ENCODE results near the gene CLCN1. TPM values are rescaled to one million over a fixed set of nuclear protein-coding genes. Genes with fewer than 3 reads are reported as not detected.

Gene CLCN1
- total RNA-seq, 1 donor from 2014 or later = not detected

DNA sequence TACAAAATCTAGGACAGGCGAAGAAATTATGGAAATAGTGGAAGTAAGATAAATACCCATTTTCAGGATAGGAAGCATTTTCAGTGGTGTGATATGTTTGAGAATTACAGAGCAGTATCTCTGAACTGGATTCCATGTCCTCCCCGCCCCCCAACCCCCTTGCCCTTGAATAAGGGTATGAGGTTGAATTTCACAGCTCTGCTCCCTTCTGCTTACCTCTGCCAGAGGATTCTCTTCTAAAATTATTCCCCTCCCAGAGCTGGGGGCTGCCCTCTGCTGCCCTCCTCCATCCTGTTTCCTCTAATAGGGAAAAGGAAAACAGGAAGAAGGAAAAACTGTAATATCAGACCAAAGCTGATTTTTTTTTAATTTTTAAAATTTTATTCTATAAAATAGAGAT, 7.3 kb upstream of the CLCN1 start:
- Histone ChIP-seq H3K27ac (no peak overlapping the region), H3K9me3 (no peaks in the 10 kb centered on the region), H3K36me3 (peaks cover 0 to 45% of the 10 kb centered on the region in 2 donors), H3K4me1 (no peaks in the 10 kb centered on the region), H3K4me3 (no peak overlapping the region), H3K27me3 (no peaks in the 10 kb centered on the region)
- TF ChIP-seq POLR2A (IDR thresholded peaks at IDR 0.05) (no peak), POLR2AphosphoS5 (IDR thresholded peaks at IDR 0.05; ENCODE audit: insufficient read depth in 1 of 2, low read depth in 1 of 2) (no peak)
- TF ChIP-seq, protein P1, sequence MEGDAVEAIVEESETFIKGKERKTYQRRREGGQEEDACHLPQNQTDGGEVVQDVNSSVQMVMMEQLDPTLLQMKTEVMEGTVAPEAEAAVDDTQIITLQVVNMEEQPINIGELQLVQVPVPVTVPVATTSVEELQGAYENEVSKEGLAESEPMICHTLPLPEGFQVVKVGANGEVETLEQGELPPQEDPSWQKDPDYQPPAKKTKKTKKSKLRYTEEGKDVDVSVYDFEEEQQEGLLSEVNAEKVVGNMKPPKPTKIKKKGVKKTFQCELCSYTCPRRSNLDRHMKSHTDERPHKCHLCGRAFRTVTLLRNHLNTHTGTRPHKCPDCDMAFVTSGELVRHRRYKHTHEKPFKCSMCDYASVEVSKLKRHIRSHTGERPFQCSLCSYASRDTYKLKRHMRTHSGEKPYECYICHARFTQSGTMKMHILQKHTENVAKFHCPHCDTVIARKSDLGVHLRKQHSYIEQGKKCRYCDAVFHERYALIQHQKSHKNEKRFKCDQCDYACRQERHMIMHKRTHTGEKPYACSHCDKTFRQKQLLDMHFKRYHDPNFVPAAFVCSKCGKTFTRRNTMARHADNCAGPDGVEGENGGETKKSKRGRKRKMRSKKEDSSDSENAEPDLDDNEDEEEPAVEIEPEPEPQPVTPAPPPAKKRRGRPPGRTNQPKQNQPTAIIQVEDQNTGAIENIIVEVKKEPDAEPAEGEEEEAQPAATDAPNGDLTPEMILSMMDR (IDR thresholded peaks at IDR 0.05) = no peak
- intact Hi-C loops (cut with DNase I) = no loop called here
- DNase-seq (ENCODE audit: extremely low spot score in 2 of 2) = no peak

DNA sequence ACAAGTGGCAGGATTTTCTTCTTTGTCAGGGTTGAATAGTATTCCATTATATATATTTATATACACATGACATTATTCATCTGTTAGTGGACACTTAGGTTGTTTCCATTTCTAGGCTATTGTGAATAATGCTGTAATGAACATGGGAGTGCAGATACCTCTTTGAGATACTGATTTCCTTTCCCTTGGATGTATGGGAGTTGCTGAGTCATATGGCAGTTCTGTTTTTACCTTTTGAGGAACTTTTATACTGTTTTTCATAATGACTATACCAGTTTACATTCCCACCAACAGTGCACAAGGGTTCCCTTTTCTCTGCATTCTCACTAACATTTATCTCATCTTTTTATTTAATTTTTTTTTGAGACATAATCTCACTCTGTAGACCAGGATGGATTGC, 1.8 kb upstream of the CLCN1 start:
- intact Hi-C loops (cut with DNase I) = no loop called here
- Histone ChIP-seq H3K4me1 (peaks cover 10% of the 10 kb centered on the region), H3K9me3 (no peaks in the 10 kb centered on the region), H3K27ac (no peak overlapping the region), H3K4me3 (no peak overlapping the region), H3K27me3 (no peaks in the 10 kb centered on the region), H3K36me3 (no peaks in the 10 kb centered on the region)
- TF ChIP-seq, protein P1 (IDR thresholded peaks at IDR 0.05) = no peak
- no peak for DNase-seq (ENCODE audit: extremely low spot score in 2 of 2)

DNA sequence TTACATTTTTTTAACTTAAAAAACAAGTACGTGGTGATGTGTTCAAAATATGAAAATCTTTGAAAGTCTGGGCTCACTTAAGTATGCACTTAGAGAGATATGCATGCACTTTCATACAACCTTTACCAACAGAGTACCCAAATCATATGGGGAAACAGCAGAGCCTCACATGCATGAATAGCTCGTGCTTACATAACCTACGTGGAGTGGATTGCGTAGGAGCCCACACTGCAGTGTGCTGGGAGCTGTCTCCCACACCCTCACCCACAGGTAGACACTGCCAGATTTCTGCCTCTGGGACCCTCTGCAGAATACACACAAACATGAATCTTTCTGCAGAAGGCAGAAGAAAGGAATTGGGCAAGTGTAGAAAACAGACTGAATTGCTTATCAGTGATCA, 581 bp downstream of the CLCN1 start:
- no peaks in the 10 kb centered on the region for H3K27me3 ChIP-seq
- no peak for DNase-seq (ENCODE audit: extremely low spot score in 2 of 2)
- H3K9me3 ChIP-seq = no peaks in the 10 kb centered on the region
- TF ChIP-seq POLR2AphosphoS5 (IDR thresholded peaks at IDR 0.05; ENCODE audit: insufficient read depth in 1 of 2, low read depth in 1 of 2) (no peak), POLR2A (IDR thresholded peaks at IDR 0.05) (no peak)
- TF ChIP-seq, protein P1 (IDR thresholded peaks at IDR 0.05) = no peak
- no peak overlapping the region for H3K27ac ChIP-seq
- intact Hi-C loops (cut with DNase I) = no loop called here
- H3K36me3 ChIP-seq = no peaks in the 10 kb centered on the region
- H3K4me3 ChIP-seq = no peak overlapping the region
- peaks cover 15% of the 10 kb centered on the region for H3K4me1 ChIP-seq

DNA sequence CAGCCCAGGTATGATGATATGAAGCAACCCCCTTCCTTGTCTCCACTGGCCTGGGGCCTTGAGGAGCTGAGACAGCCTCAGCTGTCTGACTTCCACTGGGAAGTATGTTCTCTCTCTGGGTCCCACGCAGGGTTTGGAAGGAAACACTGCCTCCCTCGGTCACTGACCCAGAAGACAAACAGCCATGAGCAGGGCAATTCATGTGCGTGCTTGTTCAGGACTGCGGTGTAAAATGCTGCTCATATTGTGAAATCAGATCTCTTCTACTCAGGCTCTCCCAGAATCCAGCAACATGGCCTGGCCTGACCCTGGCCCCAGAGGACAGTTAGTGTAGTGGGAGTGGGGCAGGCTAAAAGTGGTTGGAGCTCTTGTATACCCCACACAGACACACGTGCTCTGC, 2.8 kb downstream of the CLCN1 start:
- Histone ChIP-seq H3K4me3 (no peak overlapping the region), H3K27ac (no peak overlapping the region), H3K27me3 (no peaks in the 10 kb centered on the region), H3K9me3 (no peaks in the 10 kb centered on the region), H3K4me1 (peaks cover 15% of the 10 kb centered on the region), H3K36me3 (no peaks in the 10 kb centered on the region)
- no peak for DNase-seq (ENCODE audit: extremely low spot score in 2 of 2)
- TF ChIP-seq, protein P1 (IDR thresholded peaks at IDR 0.05) = no peak
- TF ChIP-seq POLR2AphosphoS5 (IDR thresholded peaks at IDR 0.05; ENCODE audit: insufficient read depth in 1 of 2, low read depth in 1 of 2) = peak; percentile 13 to 24
- intact Hi-C loops (cut with DNase I) = no loop called here

- H3K4me1 ChIP-seq = peaks cover 15% of the 10 kb centered on the region
- no peak overlapping the region for H3K27ac ChIP-seq
- no peaks in the 10 kb centered on the region for H3K36me3 ChIP-seq
- no peak for DNase-seq (ENCODE audit: extremely low spot score in 2 of 2)
- intact Hi-C loops (cut with DNase I) = no loop called here
- no peak for TF ChIP-seq POLR2A (IDR thresholded peaks at IDR 0.05)
- TF ChIP-seq POLR2AphosphoS5 (IDR thresholded peaks at IDR 0.05; ENCODE audit: insufficient read depth in 1 of 2, low read depth in 1 of 2) = no peak
- TF ChIP-seq, protein P1 (IDR thresholded peaks at IDR 0.05) = no peak
- H3K27me3 ChIP-seq = no peaks in the 10 kb centered on the region
- H3K9me3 ChIP-seq = no peaks in the 10 kb centered on the region
- no peak overlapping the region for H3K4me3 ChIP-seq
Observed at GRCh38 chr7:143320620-143321019, 4.7 kb downstream of the CLCN1 start.

Measured in vagina (tissue), 2 donors.